Ovary (tissue), 9 donors: ENCODE results near the gene KDELR3. TPM values are rescaled to one million over a fixed set of nuclear protein-coding genes. Genes with fewer than 3 reads are reported as not detected.

Experiments used
- DNase-seq, 5 donors: peaks; one replicate each; pipeline ENCODE4 v3.0.0-alpha.2; 2019 to 2020
- H3K27ac ChIP-seq, 2 donors: fragments of 200-600 bp; one replicate each; pipeline versions ENCODE4 v1.5.1 to v1.8.0; 2019 to 2022
- H3K27me3 ChIP-seq: fragments of 200-600 bp; one replicate; pipeline ENCODE4 v1.8.0; 2022
- H3K36me3 ChIP-seq: fragments of 200-600 bp; sonication (generic); one replicate; pipeline ENCODE4 v1.5.1; 2019
- H3K4me1 ChIP-seq: one replicate; pipeline ENCODE4 v1.8.1; 2013; ENCODE audit warnings: mild to moderate bottlenecking, moderate library complexity; ENCODE audit not compliant: insufficient read depth
- H3K4me3 ChIP-seq: fragments of 200-600 bp; sonication (generic); one replicate; pipeline ENCODE4 v1.5.1; 2017
- H3K9me3 ChIP-seq, 2 donors: fragments of 200-600 bp in 1 of 2; sonication (generic) in 1 of 2; one replicate each; pipeline versions ENCODE4 v1.5.1 to v1.8.1; 2013 to 2019; ENCODE audit warnings: mild to moderate bottlenecking in 1 of 2, moderate library complexity in 1 of 2
- CTCF ChIP-seq, 3 donors: fragments of 450-650 bp in 2 of 3; fragments of 200-600 bp in 1 of 3; IDR thresholded peaks; one replicate each; pipeline versions ENCODE4 v1.5.1 to v1.8.0; 2016 to 2022; ENCODE audit warnings: antibody characterized with exemption in 3 of 3, mild to moderate bottlenecking in 1 of 3
- EP300 ChIP-seq: sonication (generic); formaldehyde crosslinking; IDR thresholded peaks from one replicate; pipeline ENCODE4 v1.6.1; 2017; ENCODE audit warnings: antibody characterized with exemption
- POLR2A ChIP-seq: fragments of 450-650 bp; IDR thresholded peaks from one replicate; pipeline ENCODE4 v1.6.1; 2017; ENCODE audit warnings: antibody characterized with exemption, mild to moderate bottlenecking, moderate library complexity
- WGBS, 3 donors: extraction: QIAGEN DNeasy Blood & Tissue Kit in 1 of 3; methylation state at CpG; one replicate each; pipeline versions ENCODE4 v1.1.5 to v1.1.7; 2013 to 2017; 5-methylcytosine and 5-hydroxymethylcytosine counted together
- intact Hi-C, 4 donors: fragments of 100-400 bp; cut with DNase I; formaldehyde crosslinking; loops; one replicate each; pipeline versions ENCODE4 v1.11.0 to v1.15.1; 2022 to 2023
- polyA plus RNA-seq, 2 donors: library from polyadenylated mRNA; stranded (reverse); fragments of 200-250 nt in 1 of 2; fragments of 350-450 nt in 1 of 2; fragmentation: Illumina TruSeq in 1 of 2; extraction: RNeasy Lipid Tissue Mini Kit (QIAGEN cat#74804) in 1 of 2; gene quantifications; one replicate each; pipeline ENCODE4 v1.2.3, GENCODE V29; 2013 to 2014
- total RNA-seq, 7 donors: library from RNA; depleted of rRNA in 2 of 7; stranded (reverse); fragments of >200 nt in 2 of 7; fragmentation: NEBNext Ultra II Directional in 3 of 7; extraction: Animal tissue kit (Norgen Biotek cat#: 25700) in 3 of 7; gene quantifications; one replicate each; pipeline versions ENCODE4 v1.1.0 to v1.2.4, GENCODE V29; 2016 to 2023
- donor health status: DM: no; HTN: no; CAD: no; lungs with moderate emphysema.
- donor health status: DM: no; HTN: no; CAD: no.
- donor health status: Bipolar disorder and iron deficiency.
- donor health status: DM: yes; HTN: yes; CAD: no.
- donor health status: DM: no; HTN: no; CAD: no.
- donor health status: DM: yes; HTN: yes; CAD: no.

KDELR3 gene
- total and polyA plus RNA-seq, 9 donors = 0.81 to 26.9 (median 2.4) TPM

GRCh38 chr22:38440747-38441350 lies 27.0 kb upstream of the KDELR3 start:
- intact Hi-C loops = no loop called here
- Histone ChIP-seq H3K4me1 (no peaks in the 10 kb centered on the region), H3K27me3 (no peaks in the 10 kb centered on the region), H3K4me3 (no peak overlapping the region), H3K9me3 (no peaks in the 10 kb centered on the region), H3K27ac (no peak overlapping the region), H3K36me3 (no peaks in the 10 kb centered on the region)
- WGBS, 3 donors = 77 to 85% (median 81%) methylated on average over 14 of the region's 14 CpGs
- TF ChIP-seq CTCF (IDR thresholded peaks at IDR 0.05) (no peak), POLR2A (no peak), EP300 (no peak)
- DNase-seq = no peak

DNA sequence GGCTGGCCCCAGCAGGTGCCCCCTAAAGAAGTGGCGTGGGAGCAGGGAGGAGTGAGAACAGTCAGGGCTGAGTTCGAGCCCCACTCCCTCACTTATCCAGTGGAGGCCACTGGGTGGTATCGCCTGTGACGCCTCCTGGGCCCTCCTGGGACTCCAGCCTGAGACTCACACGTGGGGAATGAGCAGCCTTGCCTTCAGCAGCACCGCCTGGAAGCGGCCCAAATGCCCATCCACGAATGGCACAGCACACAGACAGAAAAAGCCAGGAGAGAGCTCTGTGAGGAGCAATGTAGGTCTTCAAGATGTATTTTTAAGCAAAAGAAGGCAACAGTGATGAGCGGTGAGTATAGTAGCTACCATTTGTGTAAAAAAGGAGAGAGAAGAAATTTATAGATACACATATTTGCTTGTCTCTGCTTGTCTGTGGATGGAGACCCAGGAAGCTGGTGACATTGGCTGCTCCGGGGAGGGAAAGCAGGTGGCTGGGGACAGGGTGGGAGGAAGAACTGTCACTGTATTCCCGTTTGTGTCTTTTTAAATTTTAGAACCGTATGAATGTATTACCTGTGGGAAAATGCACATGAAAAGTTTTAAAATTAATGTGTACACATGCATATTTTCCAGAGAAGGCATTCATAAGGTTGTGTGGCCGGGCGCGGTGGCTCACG lies 26.1 kb upstream of the KDELR3 start:
- no peaks in the 10 kb centered on the region for H3K36me3 ChIP-seq
- intact Hi-C loops = no loop called here
- H3K4me3 ChIP-seq = no peak overlapping the region
- TF ChIP-seq EP300 (no peak), CTCF (IDR thresholded peaks at IDR 0.05) (no peak), POLR2A (no peak)
- no peaks in the 10 kb centered on the region for H3K27me3 ChIP-seq
- WGBS, 3 donors = 66 to 72% (median 72%) methylated on average over 16 of the region's 16 CpGs
- no peaks in the 10 kb centered on the region for H3K9me3 ChIP-seq
- no peak for DNase-seq
- H3K27ac ChIP-seq = no peak overlapping the region
- no peaks in the 10 kb centered on the region for H3K4me1 ChIP-seq

- Histone ChIP-seq H3K4me3 (no peak overlapping the region), H3K36me3 (no peaks in the 10 kb centered on the region), H3K27ac (no peak overlapping the region), H3K27me3 (no peaks in the 10 kb centered on the region), H3K9me3 (no peaks in the 10 kb centered on the region), H3K4me1 (no peaks in the 10 kb centered on the region)
- intact Hi-C loops = no loop called here
- WGBS, 3 donors = 44 to 50% (median 50%) methylated on average over 13 of the region's 13 CpGs
- DNase-seq = no peak
- TF ChIP-seq POLR2A (no peak), EP300 (no peak), CTCF (IDR thresholded peaks at IDR 0.05) (no peak)
These were observed 24.8 kb upstream of the KDELR3 start for GRCh38 chr22:38442967-38443627.

DNA sequence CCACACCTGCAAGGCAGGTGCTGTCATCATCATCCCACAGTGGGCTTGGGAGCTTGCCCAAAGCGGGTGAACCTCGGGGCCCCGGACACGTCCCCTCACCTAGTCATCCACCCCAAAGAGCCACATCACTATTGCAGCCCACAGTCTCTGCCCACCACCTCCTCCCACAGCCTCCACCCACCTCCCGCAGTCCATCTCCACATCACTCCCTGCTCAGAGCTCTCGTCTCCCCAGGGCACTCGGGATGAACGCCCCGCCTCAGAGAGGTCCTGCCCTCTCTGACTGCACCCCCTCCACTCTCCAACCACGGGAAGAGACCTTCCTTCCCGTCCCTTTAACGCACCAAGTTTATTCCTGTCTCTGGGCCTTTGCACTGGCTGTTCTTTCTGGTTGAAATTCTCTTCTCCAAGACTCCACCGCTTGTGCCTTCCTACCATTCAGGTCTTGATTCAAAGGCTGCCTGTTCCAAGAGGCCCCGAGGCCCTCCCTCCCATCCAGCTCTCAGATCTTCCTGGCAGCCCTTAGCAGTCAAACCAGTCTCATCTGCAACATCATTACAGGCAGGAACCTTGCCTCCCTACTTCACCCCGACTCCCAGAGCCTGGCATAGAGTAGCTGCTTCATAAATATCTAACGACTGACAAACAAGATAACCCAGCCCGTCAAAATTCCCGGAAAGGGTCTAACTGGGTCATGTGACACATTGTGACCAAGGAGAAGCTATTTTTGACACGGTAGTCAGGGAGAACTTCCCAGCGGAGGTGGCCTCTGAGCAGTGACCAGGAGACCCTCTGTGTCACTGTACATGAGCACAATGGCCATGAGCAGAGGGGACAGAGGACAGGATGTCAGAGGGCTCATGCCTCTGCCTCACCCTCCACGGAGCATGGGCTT lies 24.0 kb upstream of the KDELR3 start:
- H3K27me3 ChIP-seq = no peaks in the 10 kb centered on the region
- H3K27ac ChIP-seq = no peak overlapping the region
- H3K9me3 ChIP-seq = no peaks in the 10 kb centered on the region
- H3K36me3 ChIP-seq = no peaks in the 10 kb centered on the region
- TF ChIP-seq POLR2A = no peak
- TF ChIP-seq CTCF (IDR thresholded peaks at IDR 0.05) = no peak
- TF ChIP-seq EP300 = no peak
- 41 to 46% (median 44%) methylated on average over 21 of the region's 21 CpGs for WGBS, 3 donors
- no peaks in the 10 kb centered on the region for H3K4me1 ChIP-seq
- intact Hi-C loops = no loop called here
- no peak overlapping the region for H3K4me3 ChIP-seq
- no peak for DNase-seq
